HG03442 (cell line): ENCODE data around the gene RBKS.
"Not testable (repeated sequence)": the region's sequence is repeated elsewhere in the genome, so short reads cannot be mapped to it uniquely, and the experiment has no call there.

Experiments
- ATAC-seq: cut with Tn5 transposase; IDR thresholded peaks from one replicate; pipeline ENCODE4 v1.9.1; 2021; ENCODE audit warnings: mild to moderate bottlenecking, moderate library complexity; ENCODE audit not compliant: unreplicated experiment

The RBKS gene

GRCh38 chr2:27875089-27875881 is 14.9 kb downstream of the RBKS start:
- ATAC-seq: no peak

DNA sequence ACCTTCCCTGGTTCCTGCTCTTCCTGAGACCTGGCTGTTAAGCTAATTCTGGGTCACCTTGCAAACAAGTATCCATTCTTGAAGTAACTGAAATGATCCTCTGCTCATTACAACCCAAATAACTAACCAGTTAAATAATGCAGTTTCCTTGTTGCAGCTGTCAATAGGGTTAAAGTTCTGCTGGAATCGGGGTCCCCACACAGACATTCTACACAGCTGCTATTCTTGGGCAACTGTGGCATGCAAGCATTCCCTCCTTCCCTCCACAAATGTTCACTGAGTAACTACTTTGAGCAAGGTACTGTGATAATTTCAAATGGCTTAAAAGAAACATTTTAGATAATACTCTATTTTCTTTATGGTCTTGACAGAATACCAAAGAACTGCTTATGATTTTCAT is 17.1 kb downstream of the RBKS start:
- ATAC-seq: no peak

DNA sequence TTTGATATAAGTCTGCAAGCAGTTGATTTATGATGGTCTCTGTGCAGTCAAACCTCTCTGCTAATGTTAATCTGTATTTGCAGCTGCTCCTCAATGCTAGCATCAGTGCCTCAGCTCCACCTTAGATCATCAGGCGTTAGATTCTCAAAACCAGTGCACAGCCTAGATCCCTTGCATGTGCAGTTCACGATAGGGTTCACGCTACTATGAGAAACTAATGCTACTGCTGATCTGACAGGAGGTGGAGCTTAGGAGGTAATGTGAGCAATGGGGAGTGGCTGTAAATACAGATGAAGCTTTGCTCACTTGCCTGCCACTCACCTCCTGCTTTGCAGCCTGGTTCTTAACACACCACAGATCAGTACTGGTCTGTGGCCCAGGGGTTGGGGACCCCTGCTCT is 18.4 kb downstream of the RBKS start:
- ATAC-seq: no peak

DNA sequence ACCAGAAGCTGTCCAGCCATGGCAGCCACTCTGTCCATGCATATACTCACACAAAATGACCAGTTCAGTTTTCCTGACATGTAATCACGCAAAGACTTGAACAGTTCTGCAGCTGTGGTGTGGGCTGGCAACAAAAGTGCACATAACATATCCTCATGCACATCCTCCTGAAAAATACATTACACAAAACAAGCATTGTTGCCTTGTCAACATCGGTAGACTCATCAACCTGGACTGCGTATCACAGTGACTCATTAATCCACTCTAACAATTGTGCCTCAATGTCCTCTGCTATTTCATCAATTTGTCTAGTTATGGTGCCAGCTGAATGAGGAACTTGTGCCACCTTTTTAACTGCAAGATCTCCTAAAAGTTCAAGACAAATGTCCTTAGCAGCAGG is 19.5 kb downstream of the RBKS start:
- ATAC-seq: no peak

- ATAC-seq: no peak
These were observed 20.4 kb downstream of the RBKS start for GRCh38 chr2:27869763-27870162.

GRCh38 chr2:27866237-27866636 is 23.9 kb downstream of the RBKS start:
- ATAC-seq: no peak

- ATAC-seq: not testable (repeated sequence)
These were observed 26.2 kb downstream of the RBKS start for GRCh38 chr2:27863955-27864354.

DNA sequence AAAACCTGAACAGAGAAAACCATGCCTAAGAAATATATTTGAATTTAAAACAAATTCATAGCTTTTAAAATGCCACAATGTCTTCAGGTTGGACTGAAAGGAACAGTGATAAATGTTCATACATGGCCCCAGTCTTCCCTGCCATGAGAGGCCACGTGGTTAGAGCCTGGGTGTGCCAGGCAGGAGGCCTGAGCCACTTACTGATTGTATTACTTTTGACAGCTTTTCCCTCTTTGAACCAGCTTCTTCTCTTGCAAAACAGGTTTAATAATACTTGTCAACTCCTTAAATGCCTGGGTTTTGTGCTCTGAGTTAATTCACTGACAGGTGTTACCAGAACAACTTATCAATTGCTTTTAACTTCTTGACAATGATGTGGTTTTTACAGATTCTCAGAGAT is 27.0 kb downstream of the RBKS start:
- no peak for ATAC-seq

DNA sequence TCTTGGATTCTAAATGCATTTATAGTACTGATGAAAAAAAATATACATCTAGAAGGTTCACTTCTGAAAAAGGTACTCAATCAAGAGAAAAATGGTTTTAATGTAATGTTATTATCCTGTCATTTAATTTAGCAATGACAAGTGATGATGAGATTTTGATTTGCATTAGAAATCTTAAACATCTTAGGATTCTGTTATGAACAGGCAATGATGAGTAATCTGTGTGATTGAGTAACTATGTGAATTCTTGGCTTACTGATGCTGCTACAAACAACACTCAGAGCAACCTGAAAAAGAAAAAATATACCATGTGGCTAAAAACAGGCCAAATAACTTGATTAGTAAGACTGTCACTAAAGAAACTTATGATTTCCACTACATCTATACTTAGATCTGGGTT is 30.1 kb downstream of the RBKS start:
- no peak for ATAC-seq

- no peak for ATAC-seq
These were observed 32.6 kb downstream of the RBKS start for GRCh38 chr2:27857417-27858172.

- ATAC-seq: no peak
These were observed 33.2 kb downstream of the RBKS start for GRCh38 chr2:27856956-27857355.

DNA sequence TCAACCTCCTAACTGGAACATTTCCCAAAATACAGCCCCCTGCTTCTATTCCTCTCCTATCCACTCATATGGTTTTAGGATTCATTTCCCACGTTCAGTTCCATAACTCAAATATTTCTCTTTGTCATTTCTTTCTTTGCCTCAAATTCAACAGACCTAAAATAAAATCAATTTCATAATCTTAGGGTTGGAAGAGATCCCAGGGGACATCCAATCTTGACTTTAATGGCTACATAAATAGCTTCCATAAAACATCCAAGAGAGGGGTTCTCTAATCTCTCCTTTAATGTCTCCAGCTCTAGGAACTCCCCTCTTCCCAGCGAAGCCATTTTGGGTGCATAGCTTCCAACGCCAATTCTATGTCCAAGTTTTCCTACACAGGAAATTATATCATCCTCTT is 33.8 kb downstream of the RBKS start:
- no peak for ATAC-seq

- ATAC-seq: no peak
These were observed 34.7 kb downstream of the RBKS start for GRCh38 chr2:27855476-27855875.

- ATAC-seq: no peak
These were observed 35.8 kb downstream of the RBKS start for GRCh38 chr2:27854229-27854862.

DNA sequence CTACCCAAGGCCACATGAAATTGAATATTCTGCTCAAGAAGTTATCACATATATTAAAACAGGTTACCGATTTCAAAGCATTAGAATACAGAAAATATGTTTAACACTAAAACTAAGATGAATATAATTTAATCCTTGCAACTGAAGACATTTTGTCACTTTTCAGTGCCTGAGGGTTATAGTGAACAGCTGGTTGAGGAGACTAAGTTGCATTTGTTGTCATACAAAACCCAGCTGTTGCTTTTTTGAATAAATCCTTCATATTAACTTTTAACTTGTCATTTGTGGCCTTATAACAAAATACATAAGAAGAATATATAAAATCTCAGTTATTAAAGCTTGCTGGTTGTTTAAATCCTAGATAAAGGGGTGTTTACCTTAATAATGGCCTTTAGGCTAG is 37.5 kb downstream of the RBKS start:
- no peak for ATAC-seq

DNA sequence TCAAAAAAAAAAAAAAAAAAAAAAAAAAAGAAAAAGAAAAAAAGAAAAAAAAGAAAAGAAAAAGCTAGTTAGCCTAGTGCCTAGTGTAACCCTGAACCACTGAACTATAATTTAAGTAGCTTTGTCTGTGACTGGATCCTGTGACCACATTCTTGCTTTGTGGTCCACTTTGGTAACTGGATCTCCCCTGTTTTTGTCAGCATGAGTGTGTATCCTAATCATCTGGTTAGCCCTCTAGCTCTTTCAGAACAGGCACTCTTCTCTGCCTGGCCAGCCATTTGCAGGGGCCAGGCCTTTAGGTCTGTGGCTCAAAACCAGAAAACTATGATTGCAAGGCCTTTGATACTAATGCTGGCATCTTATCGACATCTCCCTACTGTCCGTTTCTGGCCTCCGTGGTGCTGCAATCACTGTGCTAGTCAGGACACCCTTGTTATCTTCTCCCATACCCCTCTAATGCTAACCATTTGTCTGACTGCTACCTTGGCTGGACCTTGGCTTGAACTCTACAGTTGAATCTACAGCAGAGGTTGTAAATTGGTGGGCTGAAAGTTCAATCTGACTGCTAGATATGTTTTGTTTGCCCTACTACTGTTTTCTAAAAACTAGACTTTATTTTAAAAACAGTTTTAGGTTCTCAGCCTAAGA is 40.5 kb downstream of the RBKS start:
- no peak for ATAC-seq

- ATAC-seq: no peak
These were observed 42.9 kb downstream of the RBKS start for GRCh38 chr2:27847333-27847732.

- no peak for ATAC-seq
These were observed 45.3 kb downstream of the RBKS start for GRCh38 chr2:27844821-27845255.

DNA sequence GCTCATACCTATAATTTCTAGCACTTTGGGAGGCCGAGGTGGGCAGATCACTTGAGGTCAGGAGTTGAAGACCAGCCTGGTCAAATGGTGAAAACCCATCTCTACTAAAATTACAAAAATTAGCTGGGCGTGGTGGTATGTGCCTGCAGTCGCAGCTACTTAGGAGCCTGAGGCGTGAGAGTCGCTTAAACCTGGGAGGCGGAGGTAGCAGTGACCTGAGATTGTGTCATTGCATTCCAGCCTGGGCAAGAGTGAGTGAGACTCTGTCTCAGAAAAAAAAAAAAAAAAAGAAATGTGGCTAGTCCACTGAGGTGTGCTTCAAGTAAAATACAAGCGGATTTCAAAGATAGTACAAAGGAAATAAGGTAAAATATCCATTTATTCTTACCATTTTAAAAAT is 46.2 kb downstream of the RBKS start:
- ATAC-seq: no peak

- ATAC-seq: no peak
These were observed 47.3 kb downstream of the RBKS start for GRCh38 chr2:27842894-27843293.

GRCh38 chr2:27839022-27839618 is 51.1 kb downstream of the RBKS start:
- no peak for ATAC-seq
